ENCODE data around the gene COA4. TPM values are rescaled to one million over a fixed set of nuclear protein-coding genes. Genes with fewer than 3 reads are reported as not detected.
A peak's percentile ranks its signal among the peaks of the same experiment; 100 is the strongest.

The COA4 gene
- polyA plus RNA-seq, 1 experiment: 54.5 TPM

DNA sequence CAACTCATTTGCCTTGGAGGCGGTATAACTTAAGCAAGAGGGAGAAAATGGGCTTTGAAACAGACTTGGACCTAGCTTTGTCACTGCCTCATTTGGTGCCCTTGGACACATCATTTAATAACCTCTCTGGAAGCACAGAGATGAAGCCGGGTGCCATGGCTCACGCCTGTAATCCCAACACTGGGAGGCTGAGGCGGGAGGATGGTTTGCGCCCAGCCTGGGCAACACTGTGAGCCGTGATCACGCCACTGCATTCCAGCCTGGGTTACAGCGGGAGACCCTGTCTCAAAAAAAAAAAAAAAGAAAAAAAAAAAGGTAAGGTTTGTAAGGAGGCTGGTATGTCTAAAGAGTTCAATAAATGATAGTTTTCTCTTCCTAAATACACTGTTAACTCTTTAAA lies 806 bp downstream of the COA4 start:
- ChIA-PET POLR2A (interaction anchor here (0.9 kb wide), 1 partner anchor 10 kb away, joined by 4 read pairs; no protein-coding TSS in a partner anchor), CTCF (no interaction called here)
- H3K9me3 ChIP-seq (ENCODE audit: control insufficient read depth, insufficient read depth, low read length): no peaks in the 10 kb centered on the region; the same call in 1 of the 2 replicates
- no peak overlapping the region for H3K27ac ChIP-seq (ENCODE audit: low read depth, low read length)
- no peaks in the 10 kb centered on the region for H3K27me3 ChIP-seq (ENCODE audit: control insufficient read depth, insufficient read depth, low read length)
- H3K4me3 ChIP-seq (ENCODE audit: low read depth, low read length): peak overlapping the region; percentile 96
- no peak for DNase-seq (ENCODE audit: low read depth, low spot score)
- TF ChIP-seq, protein P1, sequence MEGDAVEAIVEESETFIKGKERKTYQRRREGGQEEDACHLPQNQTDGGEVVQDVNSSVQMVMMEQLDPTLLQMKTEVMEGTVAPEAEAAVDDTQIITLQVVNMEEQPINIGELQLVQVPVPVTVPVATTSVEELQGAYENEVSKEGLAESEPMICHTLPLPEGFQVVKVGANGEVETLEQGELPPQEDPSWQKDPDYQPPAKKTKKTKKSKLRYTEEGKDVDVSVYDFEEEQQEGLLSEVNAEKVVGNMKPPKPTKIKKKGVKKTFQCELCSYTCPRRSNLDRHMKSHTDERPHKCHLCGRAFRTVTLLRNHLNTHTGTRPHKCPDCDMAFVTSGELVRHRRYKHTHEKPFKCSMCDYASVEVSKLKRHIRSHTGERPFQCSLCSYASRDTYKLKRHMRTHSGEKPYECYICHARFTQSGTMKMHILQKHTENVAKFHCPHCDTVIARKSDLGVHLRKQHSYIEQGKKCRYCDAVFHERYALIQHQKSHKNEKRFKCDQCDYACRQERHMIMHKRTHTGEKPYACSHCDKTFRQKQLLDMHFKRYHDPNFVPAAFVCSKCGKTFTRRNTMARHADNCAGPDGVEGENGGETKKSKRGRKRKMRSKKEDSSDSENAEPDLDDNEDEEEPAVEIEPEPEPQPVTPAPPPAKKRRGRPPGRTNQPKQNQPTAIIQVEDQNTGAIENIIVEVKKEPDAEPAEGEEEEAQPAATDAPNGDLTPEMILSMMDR (IDR thresholded peaks at IDR 0.05; ENCODE audit: low read depth, low read length): no peak

DNA sequence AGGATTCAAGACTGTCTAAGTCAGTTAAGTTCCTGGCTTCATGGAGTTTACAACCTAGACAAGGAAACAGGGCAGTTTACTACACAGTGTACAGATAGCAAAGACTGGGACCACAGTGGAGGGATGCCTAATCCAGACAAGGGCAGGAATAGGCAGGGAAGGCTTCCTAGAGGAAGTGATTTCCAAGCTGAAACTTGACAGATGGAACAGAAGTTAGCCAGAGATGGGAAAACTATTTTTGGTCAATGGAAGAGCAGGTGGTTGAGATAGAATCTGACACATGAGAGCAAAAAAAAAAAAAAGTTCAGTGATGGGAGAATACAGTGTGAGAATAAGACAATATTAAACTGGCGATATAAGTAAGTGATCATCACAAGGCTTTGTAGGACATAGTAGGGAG lies 1.3 kb downstream of the COA4 start:
- no peak overlapping the region for H3K27ac ChIP-seq (ENCODE audit: low read depth, low read length)
- CTCF ChIA-PET: no interaction called here
- TF ChIP-seq, protein P1 (IDR thresholded peaks at IDR 0.05; ENCODE audit: low read depth, low read length): no peak
- no peak for DNase-seq (ENCODE audit: low read depth, low spot score)
- H3K4me3 ChIP-seq (ENCODE audit: low read depth, low read length): peak overlapping the region; percentile 96
- no peaks in the 10 kb centered on the region for H3K27me3 ChIP-seq (ENCODE audit: control insufficient read depth, insufficient read depth, low read length)
- H3K9me3 ChIP-seq (ENCODE audit: control insufficient read depth, insufficient read depth, low read length): no peaks in the 10 kb centered on the region; the same call in 1 of the 2 replicates
- POLR2A ChIA-PET: interaction anchor here (0.9 kb wide), 1 partner anchor 9 kb away, joined by 4 read pairs; no protein-coding TSS in a partner anchor

DNA sequence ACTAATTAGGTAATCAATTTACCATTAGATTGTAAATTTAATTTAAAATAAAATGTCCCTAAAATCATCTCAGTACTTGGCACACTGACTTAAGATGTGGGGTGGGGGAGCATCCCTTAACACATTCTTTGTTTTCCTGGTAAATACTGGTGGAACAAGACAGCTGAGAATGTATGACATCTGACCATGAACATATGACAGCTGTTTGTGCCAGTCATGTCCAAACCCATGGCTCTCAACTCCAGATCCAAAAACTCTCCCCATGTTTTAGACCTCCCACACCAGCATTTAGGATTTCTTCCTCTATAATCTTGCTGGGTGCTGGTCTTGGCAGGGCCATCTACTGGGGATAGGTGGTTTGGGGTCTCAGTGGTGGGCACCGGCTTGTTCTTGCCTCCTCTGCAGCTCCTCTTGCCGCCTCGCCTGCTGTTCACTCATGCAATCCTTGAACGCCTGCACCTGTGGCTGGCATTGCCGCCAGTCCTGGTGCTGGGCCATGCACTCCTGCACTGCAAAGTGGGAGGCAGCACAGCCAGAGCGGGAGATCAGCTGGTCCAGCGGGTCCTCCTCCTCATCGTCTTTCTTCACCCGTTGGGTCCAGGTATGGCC lies 3.8 kb downstream of the COA4 start:
- TF ChIP-seq, protein P1 (IDR thresholded peaks at IDR 0.05; ENCODE audit: low read depth, low read length): no peak
- ChIA-PET CTCF (interaction anchor here (0.7 kb wide), 1 partner anchor 201 kb away, joined by 3 read pairs; no protein-coding TSS in a partner anchor), POLR2A (no interaction called here)
- Histone ChIP-seq H3K27ac (ENCODE audit: low read depth, low read length) (no peak overlapping the region), H3K27me3 (ENCODE audit: control insufficient read depth, insufficient read depth, low read length) (no peaks in the 10 kb centered on the region), H3K9me3 (ENCODE audit: control insufficient read depth, insufficient read depth, low read length) (no peaks in the 10 kb centered on the region; the same call in 1 of the 2 replicates), H3K4me3 (ENCODE audit: low read depth, low read length) (no peak overlapping the region)
- no peak for DNase-seq (ENCODE audit: low read depth, low spot score)

DNA sequence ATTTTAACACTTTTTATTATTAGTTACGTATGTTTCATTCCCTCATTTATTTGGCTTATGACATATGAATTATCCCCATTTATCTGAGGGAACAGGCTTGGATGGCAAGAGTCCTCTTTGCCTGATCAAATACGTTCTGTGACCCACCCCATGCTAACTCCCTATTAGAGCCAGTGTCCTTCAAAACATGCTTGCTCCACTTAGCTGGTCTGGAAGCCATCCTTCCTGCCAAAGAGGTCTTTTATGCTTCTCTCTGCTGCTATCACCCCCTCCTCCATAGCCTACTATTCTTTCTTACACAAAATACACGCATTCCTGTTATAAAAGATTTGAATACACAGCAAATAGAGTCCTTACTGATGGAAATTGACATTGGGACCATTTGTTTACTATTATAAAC lies 6.4 kb downstream of the COA4 start:
- no peak for DNase-seq (ENCODE audit: low read depth, low spot score)
- TF ChIP-seq, protein P1 (IDR thresholded peaks at IDR 0.05; ENCODE audit: low read depth, low read length): no peak
- no peak overlapping the region for H3K4me3 ChIP-seq (ENCODE audit: low read depth, low read length)
- CTCF ChIA-PET: no interaction called here
- no peak overlapping the region for H3K27ac ChIP-seq (ENCODE audit: low read depth, low read length)
- no peaks in the 10 kb centered on the region for H3K27me3 ChIP-seq (ENCODE audit: control insufficient read depth, insufficient read depth, low read length)
- H3K9me3 ChIP-seq (ENCODE audit: control insufficient read depth, insufficient read depth, low read length): no peaks in the 10 kb centered on the region
- POLR2A ChIA-PET: no interaction called here

DNA sequence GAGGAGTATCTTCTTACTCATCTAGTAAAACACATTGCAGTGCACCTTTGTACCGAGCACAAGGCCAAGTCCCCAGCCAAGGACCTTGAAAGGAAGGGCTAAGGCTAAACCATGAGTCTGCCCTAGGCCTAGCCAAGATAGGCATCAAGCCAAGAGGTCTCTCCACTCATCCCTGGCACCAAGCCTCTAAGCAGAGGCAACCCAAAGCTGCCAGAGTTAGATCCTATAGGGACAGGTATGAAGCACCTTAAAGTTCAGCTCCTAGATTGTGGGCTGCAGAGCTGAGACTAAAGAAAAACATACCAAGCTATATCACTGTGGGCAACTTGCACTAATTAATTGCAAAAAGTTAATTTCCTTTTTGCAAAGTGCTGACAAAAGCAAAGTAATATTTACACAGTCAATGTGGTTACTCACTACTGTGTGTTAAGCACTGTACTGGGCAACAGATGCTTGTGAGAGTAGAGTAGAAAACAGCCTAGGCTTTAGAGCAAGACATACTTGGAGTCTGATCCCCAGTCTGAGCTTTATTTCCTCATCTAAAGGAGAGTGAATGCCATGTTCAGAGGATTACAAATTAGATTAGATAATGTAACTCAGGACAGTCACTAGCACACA lies 7.2 kb downstream of the COA4 start:
- no peak for DNase-seq (ENCODE audit: low read depth, low spot score)
- Histone ChIP-seq H3K27ac (ENCODE audit: low read depth, low read length) (no peak overlapping the region), H3K9me3 (ENCODE audit: control insufficient read depth, insufficient read depth, low read length) (no peaks in the 10 kb centered on the region), H3K27me3 (ENCODE audit: control insufficient read depth, insufficient read depth, low read length) (no peaks in the 10 kb centered on the region), H3K4me3 (ENCODE audit: low read depth, low read length) (no peak overlapping the region)
- ChIA-PET CTCF (no interaction called here), POLR2A (no interaction called here)
- TF ChIP-seq, protein P1 (IDR thresholded peaks at IDR 0.05; ENCODE audit: low read depth, low read length): no peak

Data from AG04450 (cell line).